NCI-H510A treated with DMSO at 0.1 percent for 48 hours (cell line): ENCODE data around the gene GP1BB.

Source experiments
- DNase-seq: peaks from one replicate; lab custom pipeline; 2025; lab: John Stamatoyannopoulos, UW

GP1BB gene

DNA sequence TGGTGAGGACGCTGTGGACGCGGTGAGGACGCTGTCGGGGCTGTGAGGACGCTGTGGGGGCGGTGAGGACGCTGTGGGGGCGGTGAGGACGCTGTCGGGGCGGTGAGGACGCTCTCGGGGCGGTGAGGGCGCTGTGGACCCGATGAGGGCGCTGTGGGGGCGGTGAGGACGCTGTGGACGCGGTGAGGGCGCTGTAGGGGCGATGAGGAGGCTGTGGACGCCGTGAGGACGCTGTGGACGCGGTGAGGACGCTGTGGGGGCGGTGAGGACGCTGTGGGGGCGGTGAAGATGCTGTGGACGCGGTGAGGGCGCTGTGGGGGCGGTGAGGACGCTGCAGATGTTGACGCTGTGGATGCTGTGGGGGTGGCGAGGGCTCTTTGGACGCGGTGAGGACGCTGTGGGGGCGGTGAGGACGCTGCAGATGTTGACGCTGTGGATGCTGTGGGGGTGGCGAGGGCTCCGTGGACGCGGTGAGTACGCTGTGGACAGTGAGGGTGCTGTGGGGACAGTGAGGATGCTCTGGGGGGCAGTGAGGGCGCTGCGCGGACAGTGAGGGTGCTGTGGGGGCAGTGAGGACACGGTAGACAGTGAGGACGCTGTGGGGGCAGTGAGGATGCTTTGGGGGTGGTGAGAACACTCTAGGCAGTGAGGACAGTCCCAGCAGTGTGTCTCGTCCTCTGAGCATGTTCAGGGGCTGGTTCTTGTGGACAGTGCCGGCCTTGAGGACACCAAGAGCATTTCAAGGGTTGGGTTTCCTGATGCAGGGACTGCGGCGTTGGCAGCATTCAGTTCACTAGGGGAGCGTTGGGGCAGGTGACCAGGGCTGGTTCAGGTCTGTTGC, 4.2 kb downstream of the GP1BB start:
- no peak for DNase-seq

GRCh38 chr22:19728271-19728670, 4.9 kb downstream of the GP1BB start:
- DNase-seq, result no peak

GRCh38 chr22:19728836-19729235, 5.5 kb downstream of the GP1BB start:
- no peak for DNase-seq

DNA sequence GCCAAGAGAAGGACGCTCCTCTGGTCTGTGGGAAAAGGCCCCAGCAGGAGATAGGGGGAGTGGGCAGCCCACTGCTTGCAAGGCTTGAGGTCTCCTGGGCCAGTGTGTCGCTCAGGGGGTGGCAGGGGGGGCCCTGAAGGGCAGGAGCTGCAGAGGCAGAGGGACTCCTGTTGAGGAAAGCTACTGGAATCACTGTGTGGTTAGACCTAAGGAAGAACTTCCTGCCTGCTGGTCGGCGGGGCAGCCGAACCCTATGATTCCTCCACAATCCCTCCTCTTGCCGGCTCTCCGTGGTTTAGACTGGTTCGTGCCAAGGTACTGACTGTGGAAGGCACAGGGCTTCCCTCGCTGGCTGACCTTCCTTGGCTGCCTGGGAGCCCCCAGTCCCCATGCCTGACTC, 6.2 kb downstream of the GP1BB start:
- no peak for DNase-seq

GRCh38 chr22:19730198-19730597, 6.9 kb downstream of the GP1BB start:
- DNase-seq, result no peak

- peak; percentile 74 for DNase-seq
These were observed 7.5 kb downstream of the GP1BB start for GRCh38 chr22:19730655-19731360.

GRCh38 chr22:19731361-19732135, 8.2 kb downstream of the GP1BB start:
- DNase-seq, result no peak

- DNase-seq, result no peak
These were observed 9.2 kb downstream of the GP1BB start for GRCh38 chr22:19732403-19733113.

DNA sequence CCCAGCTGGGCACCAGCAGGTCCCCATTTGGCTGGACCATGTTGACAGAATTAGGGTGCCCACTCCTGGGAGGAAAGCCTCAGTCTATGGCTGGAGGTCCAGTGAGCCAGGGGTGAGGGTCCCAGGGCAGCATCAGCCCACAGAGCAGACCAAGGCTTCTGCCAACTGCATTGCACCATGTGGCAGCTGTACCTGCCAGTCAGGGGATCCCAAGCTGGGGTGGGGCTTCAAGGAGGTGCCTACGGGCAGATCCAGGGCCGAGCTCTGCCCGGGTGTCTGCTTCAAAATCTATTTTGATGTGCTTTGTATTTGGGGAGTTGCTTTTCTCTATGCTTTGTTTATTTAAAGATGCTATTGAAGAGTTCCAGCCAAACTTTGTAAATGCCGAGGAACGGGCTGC, 10.4 kb downstream of the GP1BB start:
- DNase-seq, result no peak

DNA sequence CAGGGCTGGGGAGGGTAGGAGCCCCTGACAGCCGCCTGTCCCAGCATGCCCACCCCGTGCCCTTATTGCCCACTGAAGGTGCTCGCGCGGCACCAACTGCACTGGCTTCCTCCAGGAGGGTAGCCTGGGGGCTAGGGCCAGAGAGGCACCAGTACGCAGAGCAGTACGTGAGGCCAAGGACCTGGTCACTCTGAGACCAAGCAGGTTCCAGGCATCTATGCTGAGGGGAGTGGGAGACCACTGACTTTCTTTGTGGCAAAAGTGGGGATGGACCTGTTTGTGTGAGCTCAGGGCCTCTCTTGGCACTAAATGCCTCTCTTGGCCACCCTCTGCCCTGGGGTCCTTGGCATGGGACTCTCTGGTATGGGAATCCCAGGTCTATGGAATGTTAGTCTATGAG, 10.8 kb downstream of the GP1BB start:
- DNase-seq, result no peak

DNA sequence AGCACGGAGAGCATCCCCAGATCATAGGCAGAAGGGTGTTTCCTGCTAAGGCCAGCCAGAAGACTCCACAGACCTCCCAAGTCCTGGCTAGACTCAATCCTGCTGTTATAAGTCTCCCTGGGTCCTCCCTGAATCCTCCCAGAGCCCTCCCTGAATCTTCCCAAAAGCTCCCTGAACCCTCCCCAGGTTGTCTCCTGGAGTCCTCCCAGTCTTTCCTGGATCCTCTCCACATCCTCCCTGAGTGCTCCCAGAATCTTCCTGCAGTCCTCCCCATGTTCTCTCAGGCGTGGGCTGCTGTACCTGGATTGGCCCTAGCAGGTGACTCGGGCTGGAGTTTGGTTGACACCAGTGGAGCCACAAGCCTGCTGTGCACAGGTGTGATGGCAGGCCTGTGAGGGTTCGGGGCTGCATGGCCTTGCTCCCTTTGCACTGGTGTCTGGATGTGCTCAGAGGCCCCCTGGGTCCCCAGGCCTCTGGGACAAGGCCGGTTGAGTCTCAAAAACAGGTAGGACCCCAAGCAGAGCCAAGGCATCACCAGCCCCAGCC, 11.6 kb downstream of the GP1BB start:
- DNase-seq, result no peak

DNA sequence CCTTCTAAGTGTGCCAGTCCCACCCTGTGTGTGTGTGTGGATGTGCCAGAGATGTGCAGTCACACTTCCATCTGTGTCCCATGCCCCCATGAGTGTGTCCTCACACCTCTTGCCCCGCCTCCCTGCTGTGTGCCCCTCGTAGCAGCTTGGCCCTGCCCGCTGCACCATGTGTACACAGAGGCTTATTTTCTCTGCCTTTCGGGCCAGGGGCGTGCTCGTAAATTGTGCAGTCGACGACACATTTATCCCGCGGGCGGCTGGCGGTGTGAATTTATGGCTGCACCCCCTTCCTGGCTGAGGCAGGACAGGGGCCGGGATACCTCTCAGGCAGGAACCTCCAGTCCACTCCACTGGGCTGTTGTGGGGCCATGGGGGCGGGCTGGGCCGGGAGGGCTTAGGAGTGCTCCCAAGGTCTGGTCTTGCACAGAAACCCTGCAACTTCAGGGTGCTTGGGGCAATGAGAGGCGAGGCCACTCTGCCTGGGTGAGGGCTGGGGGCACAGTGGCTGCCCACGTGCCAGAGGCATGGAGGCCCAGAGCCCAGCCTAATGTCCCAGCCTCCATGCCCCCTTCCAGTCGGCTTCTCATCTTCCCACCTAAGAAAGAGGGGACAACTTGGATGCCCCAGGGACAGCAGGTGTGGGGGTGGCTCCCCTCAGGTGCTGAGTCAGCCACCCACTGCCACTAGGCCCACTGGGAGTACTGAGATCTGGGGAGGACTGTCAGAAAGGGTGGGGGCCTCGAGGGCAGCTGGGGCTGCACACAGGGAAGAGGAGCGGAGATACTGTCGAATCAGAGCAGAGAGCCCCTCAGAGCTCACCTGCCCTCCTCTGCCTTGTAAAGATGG, 12.5 kb downstream of the GP1BB start:
- no peak for DNase-seq

DNA sequence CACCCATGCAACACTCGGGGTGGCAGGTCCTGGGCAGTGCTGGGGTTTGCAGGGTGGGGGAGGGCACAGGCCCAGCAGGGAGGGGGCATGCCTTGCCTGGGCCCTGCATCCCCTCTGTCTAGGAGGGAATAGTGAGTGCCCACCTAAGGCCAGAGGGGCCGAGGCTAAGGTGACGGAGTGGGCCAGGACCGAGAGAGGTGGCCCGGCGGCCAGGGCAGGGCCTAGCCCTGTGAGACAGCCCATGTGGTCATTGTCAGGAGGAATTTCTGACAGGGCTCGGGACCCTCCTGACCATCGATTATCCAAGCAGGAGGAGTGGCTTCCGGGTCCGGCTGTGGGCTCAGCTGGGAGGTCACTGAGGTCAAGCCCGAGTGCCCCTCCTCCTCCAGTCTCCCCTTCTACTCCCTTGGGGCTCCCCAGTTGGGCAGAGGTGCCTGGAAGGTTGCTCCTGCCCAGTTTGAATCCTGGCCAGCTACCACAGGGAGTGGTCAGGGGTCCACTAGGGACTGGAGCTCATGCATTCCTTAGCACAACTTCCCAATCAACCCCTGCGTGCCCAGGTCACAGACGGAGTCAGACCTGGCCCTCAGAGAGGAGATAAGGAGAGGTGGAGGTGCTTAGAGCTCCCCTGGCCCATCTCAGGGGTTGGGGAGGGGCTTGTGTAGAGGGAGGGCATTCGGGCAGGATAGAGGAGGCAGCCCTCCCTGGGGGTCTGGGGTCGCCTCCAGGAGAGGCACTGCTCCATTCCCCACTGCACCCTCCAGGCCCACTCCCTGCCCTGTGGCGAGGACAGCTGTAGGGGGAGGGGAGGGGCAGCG, 14.7 kb downstream of the GP1BB start:
- no peak for DNase-seq

GRCh38 chr22:19738664-19739447, 15.5 kb downstream of the GP1BB start:
- no peak for DNase-seq

DNA sequence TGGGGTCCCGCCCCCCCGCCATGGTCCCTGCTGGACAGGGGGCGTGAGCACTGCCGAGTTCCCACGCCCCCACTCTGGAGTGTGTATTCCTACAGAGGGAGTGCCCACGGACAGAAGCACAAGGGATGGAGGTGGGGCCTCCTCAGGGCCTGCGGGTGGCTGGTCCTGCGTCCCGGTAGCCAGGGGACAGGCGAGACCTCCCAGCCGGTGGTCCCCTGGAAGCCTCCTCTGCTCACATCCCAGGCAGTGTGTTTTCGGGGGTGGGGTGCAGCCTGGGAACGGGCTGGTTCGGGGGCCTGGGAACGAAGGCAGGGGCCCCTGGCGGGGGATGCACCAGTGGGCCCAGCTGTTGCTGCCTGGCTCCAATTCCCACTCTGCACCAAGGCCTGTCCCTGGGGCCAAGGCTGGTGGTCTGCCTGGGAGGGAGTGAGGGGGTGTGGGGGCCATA, 16.1 kb downstream of the GP1BB start:
- no peak for DNase-seq

GRCh38 chr22:19739911-19740449, 16.6 kb downstream of the GP1BB start:
- no peak for DNase-seq

- no peak for DNase-seq
These were observed 17.2 kb downstream of the GP1BB start for GRCh38 chr22:19740586-19740985.

- no peak for DNase-seq
These were observed 17.7 kb downstream of the GP1BB start for GRCh38 chr22:19741053-19741452.
